ENCODE measurements around the gene ZSWIM4.

- TF ChIP-seq, protein P1, sequence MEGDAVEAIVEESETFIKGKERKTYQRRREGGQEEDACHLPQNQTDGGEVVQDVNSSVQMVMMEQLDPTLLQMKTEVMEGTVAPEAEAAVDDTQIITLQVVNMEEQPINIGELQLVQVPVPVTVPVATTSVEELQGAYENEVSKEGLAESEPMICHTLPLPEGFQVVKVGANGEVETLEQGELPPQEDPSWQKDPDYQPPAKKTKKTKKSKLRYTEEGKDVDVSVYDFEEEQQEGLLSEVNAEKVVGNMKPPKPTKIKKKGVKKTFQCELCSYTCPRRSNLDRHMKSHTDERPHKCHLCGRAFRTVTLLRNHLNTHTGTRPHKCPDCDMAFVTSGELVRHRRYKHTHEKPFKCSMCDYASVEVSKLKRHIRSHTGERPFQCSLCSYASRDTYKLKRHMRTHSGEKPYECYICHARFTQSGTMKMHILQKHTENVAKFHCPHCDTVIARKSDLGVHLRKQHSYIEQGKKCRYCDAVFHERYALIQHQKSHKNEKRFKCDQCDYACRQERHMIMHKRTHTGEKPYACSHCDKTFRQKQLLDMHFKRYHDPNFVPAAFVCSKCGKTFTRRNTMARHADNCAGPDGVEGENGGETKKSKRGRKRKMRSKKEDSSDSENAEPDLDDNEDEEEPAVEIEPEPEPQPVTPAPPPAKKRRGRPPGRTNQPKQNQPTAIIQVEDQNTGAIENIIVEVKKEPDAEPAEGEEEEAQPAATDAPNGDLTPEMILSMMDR (IDR thresholded peaks at IDR 0.05), result no peak
- TF ChIP-seq POLR2A (IDR thresholded peaks at IDR 0.05) (no peak), EP300 (IDR thresholded peaks at IDR 0.05) (no peak)
Observed at GRCh38 chr19:13866463-13867046, 71.3 kb downstream of the ZSWIM4 start.

Measured in tibial nerve (tissue), 4 donors.